PFSK-1 (cell line): ENCODE measurements around the gene HIF1AN.
A peak's percentile ranks its signal among the peaks of the same experiment; 100 is the strongest.

Experiments used
- FOXP2 ChIP-seq: optimal IDR thresholded peaks from 2 replicates; pipeline ENCODE3; 2011; ENCODE audit warnings: borderline replicate concordance, control low read depth, inconsistent platforms; ENCODE audit not compliant: insufficient read depth; ENCODE audit errors: extremely low read length, extremely low read depth
- POLR2AphosphoS5 ChIP-seq: IDR thresholded peaks from 2 replicates; pipeline ENCODE4 v1.6.1; 2012; ENCODE audit warnings: low read depth, mild to moderate bottlenecking, control low read depth, low read length, moderate library complexity
- SIN3A ChIP-seq: IDR thresholded peaks from 2 replicates; pipeline ENCODE4 v1.6.1; 2012; ENCODE audit warnings: mild to moderate bottlenecking, low read length, moderate library complexity, borderline replicate concordance; ENCODE audit not compliant: insufficient read depth
- TAF1 ChIP-seq: IDR thresholded peaks from 2 replicates; pipeline ENCODE4 v1.6.1; 2012; ENCODE audit warnings: low read length, control low read depth, borderline replicate concordance; ENCODE audit not compliant: insufficient read depth
- TF ChIP-seq, protein P1 (sequence below), 2 experiments: IDR thresholded peaks; 2 replicates each; pipeline versions ENCODE4 v1.6.1 to v1.8.0; 2011 to 2012; ENCODE audit warnings: low read depth in 2 of 2, low read length in 2 of 2, control low read depth in 1 of 2, inconsistent platforms in 1 of 2, mild to moderate bottlenecking in 1 of 2, moderate library complexity in 1 of 2; ENCODE audit not compliant: insufficient read depth in 1 of 2

DNA sequence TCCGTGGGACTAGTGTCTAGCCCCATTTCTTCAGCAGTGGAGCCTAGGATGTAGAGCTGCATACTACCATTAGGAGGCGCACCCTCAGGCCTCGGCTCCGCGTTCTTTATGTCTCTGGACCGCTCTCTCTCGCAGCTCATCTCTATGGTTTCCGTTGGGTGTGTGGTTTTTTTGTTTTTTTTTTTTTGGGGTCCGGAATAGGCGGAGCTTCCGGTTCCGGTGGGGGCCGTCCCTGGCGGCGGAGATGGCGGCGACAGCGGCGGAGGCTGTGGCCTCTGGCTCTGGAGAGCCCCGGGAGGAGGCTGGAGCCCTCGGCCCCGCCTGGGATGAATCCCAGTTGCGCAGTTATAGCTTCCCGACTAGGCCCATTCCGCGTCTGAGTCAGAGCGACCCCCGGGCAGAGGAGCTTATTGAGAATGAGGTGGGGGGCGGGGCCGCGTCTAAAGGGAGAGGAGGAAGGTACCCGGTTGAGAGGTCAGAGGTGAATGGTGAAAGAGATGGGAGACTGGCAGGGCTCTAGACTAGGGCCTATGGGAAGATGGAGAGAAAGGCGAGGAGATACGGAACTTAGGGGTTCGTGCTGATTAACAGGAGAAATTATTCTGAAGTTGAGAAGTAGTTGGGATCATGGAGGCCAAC lies at the start of gene HIF1AN:
- TF ChIP-seq POLR2AphosphoS5 = peak; percentile 71; the same call in 1 of the 2 replicates
- TF ChIP-seq TAF1 = peak; percentile 65; the same call in 1 of the 2 replicates
- TF ChIP-seq, protein P1, sequence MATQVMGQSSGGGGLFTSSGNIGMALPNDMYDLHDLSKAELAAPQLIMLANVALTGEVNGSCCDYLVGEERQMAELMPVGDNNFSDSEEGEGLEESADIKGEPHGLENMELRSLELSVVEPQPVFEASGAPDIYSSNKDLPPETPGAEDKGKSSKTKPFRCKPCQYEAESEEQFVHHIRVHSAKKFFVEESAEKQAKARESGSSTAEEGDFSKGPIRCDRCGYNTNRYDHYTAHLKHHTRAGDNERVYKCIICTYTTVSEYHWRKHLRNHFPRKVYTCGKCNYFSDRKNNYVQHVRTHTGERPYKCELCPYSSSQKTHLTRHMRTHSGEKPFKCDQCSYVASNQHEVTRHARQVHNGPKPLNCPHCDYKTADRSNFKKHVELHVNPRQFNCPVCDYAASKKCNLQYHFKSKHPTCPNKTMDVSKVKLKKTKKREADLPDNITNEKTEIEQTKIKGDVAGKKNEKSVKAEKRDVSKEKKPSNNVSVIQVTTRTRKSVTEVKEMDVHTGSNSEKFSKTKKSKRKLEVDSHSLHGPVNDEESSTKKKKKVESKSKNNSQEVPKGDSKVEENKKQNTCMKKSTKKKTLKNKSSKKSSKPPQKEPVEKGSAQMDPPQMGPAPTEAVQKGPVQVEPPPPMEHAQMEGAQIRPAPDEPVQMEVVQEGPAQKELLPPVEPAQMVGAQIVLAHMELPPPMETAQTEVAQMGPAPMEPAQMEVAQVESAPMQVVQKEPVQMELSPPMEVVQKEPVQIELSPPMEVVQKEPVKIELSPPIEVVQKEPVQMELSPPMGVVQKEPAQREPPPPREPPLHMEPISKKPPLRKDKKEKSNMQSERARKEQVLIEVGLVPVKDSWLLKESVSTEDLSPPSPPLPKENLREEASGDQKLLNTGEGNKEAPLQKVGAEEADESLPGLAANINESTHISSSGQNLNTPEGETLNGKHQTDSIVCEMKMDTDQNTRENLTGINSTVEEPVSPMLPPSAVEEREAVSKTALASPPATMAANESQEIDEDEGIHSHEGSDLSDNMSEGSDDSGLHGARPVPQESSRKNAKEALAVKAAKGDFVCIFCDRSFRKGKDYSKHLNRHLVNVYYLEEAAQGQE (IDR thresholded peaks at IDR 0.05; ENCODE audit: insufficient read depth in 1 of 2, low read depth in 2 of 2, low read length in 2 of 2) = no peak
- no peak for TF ChIP-seq SIN3A
- TF ChIP-seq FOXP2 = peak; percentile 44
